GM12878 (cell line): ENCODE results near the gene NUDT12.

Experiments used
- POLR2AphosphoS5 ChIP-seq: IDR thresholded peaks from 2 replicates; pipeline ENCODE4 v1.6.1; 2011; ENCODE audit warnings: mild to moderate bottlenecking, low read length, inconsistent platforms
- TF ChIP-seq, protein P1 (sequence below): IDR thresholded peaks from 2 replicates; pipeline ENCODE4 v1.6.1; 2011; ENCODE audit warnings: low read depth, mild to moderate bottlenecking, low read length, moderate library complexity, borderline replicate concordance; ENCODE audit errors: extremely low read depth

GRCh38 chr5:103503066-103503465, 59.5 kb downstream of the NUDT12 start:
- no peak for TF ChIP-seq POLR2AphosphoS5
- TF ChIP-seq, protein P1, sequence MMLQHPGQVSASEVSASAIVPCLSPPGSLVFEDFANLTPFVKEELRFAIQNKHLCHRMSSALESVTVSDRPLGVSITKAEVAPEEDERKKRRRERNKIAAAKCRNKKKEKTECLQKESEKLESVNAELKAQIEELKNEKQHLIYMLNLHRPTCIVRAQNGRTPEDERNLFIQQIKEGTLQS, result no peak
